Heart right ventricle (tissue), 16 donors: ENCODE data around the gene RABGAP1. TPM values are rescaled to one million over a fixed set of nuclear protein-coding genes. Genes with fewer than 3 reads are reported as not detected.

Experiments used
- ATAC-seq, 8 donors: fragments of 200-7000 bp; cut with Tn5 transposase; one replicate each; pipeline ENCODE4 v1.9.1; 2020; ENCODE audit warnings: mild to moderate bottlenecking in 8 of 8, moderate library complexity in 8 of 8, moderate number of reproducible peaks in 1 of 8
- DNase-seq, 2 donors: peaks; one replicate each; pipeline ENCODE4 v3.0.0-alpha.2; 2020
- H3K27ac ChIP-seq, 10 donors: fragments of 200-600 bp; sonication (generic) in 2 of 10; one replicate each; pipeline versions ENCODE4 v1.5.0 to v1.8.0; 2020 to 2022; ENCODE audit warnings: mild to moderate bottlenecking in 3 of 10
- H3K27me3 ChIP-seq, 7 donors: fragments of 200-600 bp; one replicate each; pipeline ENCODE4 v1.8.0; 2021 to 2022; ENCODE audit warnings: mild to moderate bottlenecking in 2 of 7
- H3K36me3 ChIP-seq, 9 donors: fragments of 200-600 bp; sonication (generic) in 1 of 9; one replicate each; pipeline versions ENCODE4 v1.5.0 to v1.8.0; 2020 to 2022; ENCODE audit warnings: mild to moderate bottlenecking in 2 of 9
- H3K4me1 ChIP-seq, 9 donors: fragments of 200-600 bp; sonication (generic) in 1 of 9; one replicate each; pipeline versions ENCODE4 v1.5.0 to v1.8.0; 2020 to 2022; ENCODE audit warnings: mild to moderate bottlenecking in 4 of 9
- H3K4me3 ChIP-seq, 10 donors: fragments of 200-600 bp; sonication (generic) in 2 of 10; one replicate each; pipeline versions ENCODE4 v1.5.0 to v1.8.0; 2020 to 2022; ENCODE audit warnings: mild to moderate bottlenecking in 7 of 10, moderate library complexity in 2 of 10
- H3K9me3 ChIP-seq, 11 donors: fragments of 200-600 bp in 10 of 11; sonication (generic) in 2 of 11; one replicate each; pipeline versions ENCODE4 v1.5.0 to v1.8.0; 2013 to 2022; ENCODE audit warnings: mild to moderate bottlenecking in 2 of 11, control low read depth in 1 of 11, moderate library complexity in 1 of 11
- CTCF ChIP-seq, 9 donors: fragments of 200-600 bp; sonication (generic) in 2 of 9; IDR thresholded peaks; one replicate each; pipeline versions ENCODE4 v1.5.0 to v1.8.0; 2021 to 2022; ENCODE audit warnings: antibody characterized with exemption in 9 of 9, mild to moderate bottlenecking in 5 of 9, moderate library complexity in 1 of 9
- WGBS, 2 donors: extraction: QIAGEN DNeasy Blood & Tissue Kit; methylation state at CpG; one replicate each; pipeline ENCODE4 v1.1.7; 2013; ENCODE audit warnings: inconsistent platforms in 1 of 2; 5-methylcytosine and 5-hydroxymethylcytosine counted together
- intact Hi-C, 10 donors: fragments of 100-400 bp; cut with DNase I; formaldehyde crosslinking; loops; one replicate each; pipeline versions ENCODE4 v1.11.1 to v1.14.2; 2022
- polyA plus RNA-seq, 2 donors: library from polyadenylated mRNA; stranded (reverse); fragments of 200-250 nt; gene quantifications; one replicate each; pipeline ENCODE4 v1.2.3, GENCODE V29; 2013
- total RNA-seq, 10 donors: library from RNA; stranded (reverse); fragmentation: NEBNext Ultra II Directional in 3 of 10; extraction: Animal tissue kit (Norgen Biotek cat#: 25700) in 3 of 10; gene quantifications; one replicate each; pipeline versions ENCODE4 v1.2.1 to v1.2.4, GENCODE V29; 2021 to 2023
- donor health status: Arrhythmogenic right ventricular cardiomyopathy.
- donor health status: ischemic (EF 13 %, LVEDD 7.1; RV severe dilation, severe dysfunction).
- donor health status: healthy with polysubstance abuse.
- donor health status: DM: no; HTN: yes; CAD: no.
- donor health status: DM: no; HTN: no; CAD: no.
- donor health status: ischemic (EF 25% LVEDD 6.9; RV normal size, moderate dysfunction).
- donor health status: ischemic (EF 25% LVEDD 5.7; RV mildly dilated, moderate dysfunction).
- donor health status: healthy.
- donor health status: DM: yes; HTN: yes; CAD: no.
- donor health status: Ischemic cardiomyopathy.
- donor health status: ischemic (EF 35%, LVEDD 5.7; RV mildly dilated, moderate dysfunction).
- donor health status: nonischemic (EF 11% LVEDD 7.7; RV severe dilation, severe dysfunction).
- donor health status: DM: yes; HTN: yes; CAD: no.
- donor health status: PGD.
- donor health status: ischemic (EF 29% LVEDD 5.4; RV normal size, mild dysfunction).
- donor health status: nonischemic (EF 23%, LVEDD 6.1; RV moderate dilation, normal function).

The RABGAP1 gene
- total and polyA plus RNA-seq, 12 donors = 9.3 to 62.3 (median 45.8) TPM

- intact Hi-C loops = no loop called here
- Histone ChIP-seq H3K4me3 (no peak overlapping the region), H3K9me3 (no peaks in the 10 kb centered on the region), H3K36me3 (peaks cover 0 to 55% (median 3%) of the 10 kb centered on the region in 9 donors), H3K27ac (no peak overlapping the region), H3K4me1 (no peaks in the 10 kb centered on the region), H3K27me3 (no peaks in the 10 kb centered on the region)
- TF ChIP-seq CTCF (IDR thresholded peaks at IDR 0.05) = no peak
- DNase-seq = no peak
- ATAC-seq = no peak
- WGBS, 2 donors = 94 to 96% methylated on average over 4 of the region's 4 CpGs
Observed at GRCh38 chr9:123128591-123128990, 187.8 kb downstream of the RABGAP1 start.

GRCh38 chr9:123129423-123129822 lies 188.6 kb downstream of the RABGAP1 start:
- no peak for DNase-seq
- no peaks in the 10 kb centered on the region for H3K9me3 ChIP-seq
- H3K36me3 ChIP-seq = peaks cover 0 to 48% (median 3%) of the 10 kb centered on the region in 9 donors
- no peak for TF ChIP-seq CTCF (IDR thresholded peaks at IDR 0.05)
- ATAC-seq = no peak
- H3K4me1 ChIP-seq = no peaks in the 10 kb centered on the region
- 96% methylated on average over 1 of the region's 1 CpG for WGBS, 2 donors
- no peak overlapping the region for H3K4me3 ChIP-seq
- intact Hi-C loops = no loop called here
- H3K27me3 ChIP-seq = no peaks in the 10 kb centered on the region
- H3K27ac ChIP-seq = no peak overlapping the region

- Histone ChIP-seq H3K27me3 (no peaks in the 10 kb centered on the region), H3K27ac (no peak overlapping the region), H3K4me1 (no peaks in the 10 kb centered on the region), H3K36me3 (peaks cover 0 to 61% (median 3%) of the 10 kb centered on the region in 9 donors), H3K9me3 (no peaks in the 10 kb centered on the region), H3K4me3 (no peak overlapping the region)
- intact Hi-C loops = no loop called here
- ATAC-seq = no peak
- 69 to 71% methylated on average over 1 of the region's 1 CpG for WGBS, 2 donors
- DNase-seq = no peak
- TF ChIP-seq CTCF (IDR thresholded peaks at IDR 0.05) = no peak
Observed at GRCh38 chr9:123131258-123131657, 190.4 kb downstream of the RABGAP1 start.

GRCh38 chr9:123131993-123132392 lies 191.2 kb downstream of the RABGAP1 start:
- H3K27me3 ChIP-seq = no peaks in the 10 kb centered on the region
- H3K4me1 ChIP-seq = no peaks in the 10 kb centered on the region
- H3K27ac ChIP-seq = no peak overlapping the region
- intact Hi-C loops = no loop called here
- no peak overlapping the region for H3K4me3 ChIP-seq
- H3K9me3 ChIP-seq = no peaks in the 10 kb centered on the region
- peaks cover 0 to 65% (median 3%) of the 10 kb centered on the region in 9 donors for H3K36me3 ChIP-seq
- TF ChIP-seq CTCF (IDR thresholded peaks at IDR 0.05) = no peak
- no peak for DNase-seq
- no peak for ATAC-seq
